NT2/D1 (cell line): Measurements from ENCODE around the gene NKD1.

Experiments used
- DNase-seq: peaks from one replicate; pipeline ENCODE4 v3.0.0-alpha.2; 2011; ENCODE audit warnings: low read depth, low spot score
- H3K27me3 ChIP-seq: 2 replicates; pipeline ENCODE4 v1.6.0; 2011; ENCODE audit warnings: mild to moderate bottlenecking; ENCODE audit not compliant: insufficient read length, insufficient read depth
- H3K36me3 ChIP-seq: 2 replicates; pipeline ENCODE4 v1.6.1; 2011; ENCODE audit warnings: mild to moderate bottlenecking, low read length, mixed read lengths; ENCODE audit not compliant: insufficient read depth, insufficient read length
- H3K4me1 ChIP-seq: 2 replicates; pipeline ENCODE4 v1.5.1; 2011; ENCODE audit not compliant: insufficient read depth, insufficient read length
- H3K4me3 ChIP-seq: 2 replicates; pipeline ENCODE4 v1.5.1; 2011; ENCODE audit warnings: low read depth; ENCODE audit not compliant: insufficient read length
- H3K9ac ChIP-seq: 2 replicates; pipeline ENCODE4 v1.6.0; 2011; ENCODE audit warnings: low read depth; ENCODE audit not compliant: insufficient read length
- H3K9me3 ChIP-seq: 2 replicates; pipeline ENCODE4 v1.5.1; 2011; ENCODE audit warnings: mild to moderate bottlenecking, low read length; ENCODE audit not compliant: insufficient read depth
- SUZ12 ChIP-seq: IDR thresholded peaks from 2 replicates; pipeline ENCODE4 v1.6.1; 2011; ENCODE audit not compliant: insufficient read length, insufficient read depth; ENCODE audit errors: extremely low read depth
- YY1 ChIP-seq: IDR thresholded peaks from 2 replicates; pipeline ENCODE4 v1.6.1; 2011; ENCODE audit not compliant: insufficient read length, insufficient read depth
- ZNF274 ChIP-seq: IDR thresholded peaks from 2 replicates; pipeline ENCODE4 v1.6.1; 2011; ENCODE audit warnings: mild to moderate bottlenecking, low read depth, low read length

NKD1 gene

GRCh38 chr16:50631985-50632576, 83.9 kb downstream of the NKD1 start:
- Histone ChIP-seq H3K27me3 (no peaks in the 10 kb centered on the region), H3K9ac (no peak overlapping the region), H3K36me3 (peaks cover 81% of the 10 kb centered on the region)

GRCh38 chr16:50632927-50633800, 85.0 kb downstream of the NKD1 start:
- Histone ChIP-seq H3K9ac (no peak overlapping the region), H3K36me3 (peaks cover 70% of the 10 kb centered on the region), H3K4me1 (no peaks in the 10 kb centered on the region), H3K4me3 (no peak overlapping the region), H3K27me3 (no peaks in the 10 kb centered on the region), H3K9me3 (no peaks in the 10 kb centered on the region)
- TF ChIP-seq SUZ12 (no peak), ZNF274 (no peak), YY1 (no peak)
- DNase-seq, result no peak

More at GRCh38 chr16:50631985-50632576, 83.9 kb downstream of the NKD1 start:
- no peak for DNase-seq
- no peaks in the 10 kb centered on the region for H3K9me3 ChIP-seq
- TF ChIP-seq ZNF274, result no peak
- no peak for TF ChIP-seq YY1
- TF ChIP-seq SUZ12, result no peak
- H3K4me3 ChIP-seq, result no peak overlapping the region
- H3K4me1 ChIP-seq, result no peaks in the 10 kb centered on the region

- Histone ChIP-seq H3K9me3 (no peaks in the 10 kb centered on the region), H3K36me3 (peaks cover 65% of the 10 kb centered on the region), H3K4me3 (no peak overlapping the region), H3K9ac (no peak overlapping the region), H3K4me1 (no peaks in the 10 kb centered on the region), H3K27me3 (no peaks in the 10 kb centered on the region)
- DNase-seq, result no peak
- TF ChIP-seq ZNF274, result no peak
- TF ChIP-seq YY1, result no peak
- no peak for TF ChIP-seq SUZ12
Observed at GRCh38 chr16:50634090-50634489, 85.9 kb downstream of the NKD1 start.

GRCh38 chr16:50634947-50635346, 86.8 kb downstream of the NKD1 start:
- Histone ChIP-seq H3K27me3 (no peaks in the 10 kb centered on the region), H3K9me3 (no peaks in the 10 kb centered on the region), H3K9ac (no peak overlapping the region), H3K36me3 (peaks cover 57% of the 10 kb centered on the region), H3K4me1 (no peaks in the 10 kb centered on the region), H3K4me3 (no peak overlapping the region)
- TF ChIP-seq ZNF274, result no peak
- TF ChIP-seq SUZ12, result no peak
- no peak for TF ChIP-seq YY1
- no peak for DNase-seq

DNA sequence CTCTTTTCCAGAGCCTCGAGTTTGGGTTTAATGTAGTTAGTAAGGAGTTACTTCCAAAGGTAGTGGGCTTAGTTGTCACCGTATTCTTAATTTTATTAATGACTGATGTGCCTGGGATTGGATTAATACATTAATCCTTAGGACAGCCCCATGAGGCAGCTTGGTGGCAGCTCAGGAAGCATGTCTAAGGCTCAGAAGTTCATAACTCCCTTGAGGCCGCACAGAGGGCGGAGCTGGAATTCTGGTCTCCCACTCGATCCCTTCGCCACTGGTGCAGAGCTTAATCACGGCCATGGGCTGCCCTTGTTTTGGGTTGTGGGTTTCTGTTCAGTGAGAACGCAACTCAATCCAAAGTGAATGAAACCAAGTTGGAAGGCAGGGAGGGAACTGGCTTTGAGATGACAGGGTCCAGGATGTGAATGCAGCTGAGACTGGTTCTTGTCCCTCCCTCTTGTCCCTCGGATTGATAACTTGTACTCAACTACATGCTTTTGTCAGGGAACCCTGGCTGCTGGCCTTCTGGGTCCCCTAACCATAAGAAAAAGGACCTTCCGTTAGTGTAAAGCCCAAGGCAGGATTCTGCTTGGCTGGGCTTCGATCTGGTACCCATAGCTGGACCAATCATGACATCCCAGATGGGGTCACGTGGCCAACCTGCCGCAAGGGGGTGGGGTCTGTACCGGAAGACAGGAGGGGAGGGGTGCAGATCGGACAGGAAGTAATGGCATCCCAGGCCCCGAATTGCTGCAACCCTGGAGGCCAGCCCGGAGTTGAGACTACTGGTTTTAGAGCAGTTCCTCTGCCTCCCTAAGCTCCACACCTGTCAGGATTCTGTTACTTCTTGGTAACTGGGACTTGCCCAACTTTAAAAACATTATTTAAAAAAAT, 87.6 kb downstream of the NKD1 start:
- Histone ChIP-seq H3K9ac (no peak overlapping the region), H3K27me3 (no peaks in the 10 kb centered on the region), H3K9me3 (no peaks in the 10 kb centered on the region), H3K4me3 (no peak overlapping the region), H3K36me3 (peaks cover 49% of the 10 kb centered on the region), H3K4me1 (no peaks in the 10 kb centered on the region)
- no peak for DNase-seq
- no peak for TF ChIP-seq ZNF274
- TF ChIP-seq YY1, result no peak
- no peak for TF ChIP-seq SUZ12

GRCh38 chr16:50636753-50637374, 88.7 kb downstream of the NKD1 start:
- DNase-seq, result no peak
- H3K9me3 ChIP-seq, result no peaks in the 10 kb centered on the region
- no peaks in the 10 kb centered on the region for H3K4me1 ChIP-seq
- peaks cover 37% of the 10 kb centered on the region for H3K36me3 ChIP-seq
- H3K4me3 ChIP-seq, result no peak overlapping the region
- no peak overlapping the region for H3K9ac ChIP-seq
- TF ChIP-seq ZNF274 (no peak), SUZ12 (no peak), YY1 (no peak)
- H3K27me3 ChIP-seq, result no peaks in the 10 kb centered on the region
